HepG2 (cell line): ENCODE results near the gene NXPE4. TPM values are rescaled to one million over a fixed set of nuclear protein-coding genes. Genes with fewer than 3 reads are reported as not detected.

ENCODE experiments used
- ATAC-seq: fragments of 200-7000 bp; cut with Tn5 transposase; 3 replicates; pipeline ENCODE4 v1.9.1; 2020; ENCODE audit warnings: mild to moderate bottlenecking, moderate library complexity
- BruUV-seq: library from RNA; stranded (reverse); fragments of 400-500 nt; replicated peaks from 2 replicates; lab custom pipeline; 2021; lab: Mats Ljungman, UMichigan
- CTCF ChIA-PET: fragments of 300-600 bp; formaldehyde crosslinking; extraction: SDS; loops from one replicate; lab custom pipeline; 2021; ENCODE audit warnings: low total read pairs, inconsistent platforms, low intra/inter-chr PET ratio; lab: Yijun Ruan, JAX
- POLR2A ChIA-PET: fragments of 350-600 bp; sonication (Branson Sonifier 250); formaldehyde crosslinking; loops from one replicate; lab custom pipeline; 2020; ENCODE audit warnings: antibody characterized with exemption, inconsistent platforms; lab: Yijun Ruan, JAX
- DNase-seq: peaks from one replicate; pipeline ENCODE4 v3.0.0-alpha.2; 2015; ENCODE audit warnings: low spot score
- FAIRE-seq: peaks from 3 replicates; lab custom pipeline; 2011; peaks lifted over from hg19 to GRCh38; lab: Jason Lieb, UNC
- H2AFZ ChIP-seq: one replicate; pipeline ENCODE4 v1.6.1; 2011; ENCODE audit warnings: low read length, inconsistent platforms
- H3K27ac ChIP-seq: fragments of 300-600 bp; 3 replicates; pipeline ENCODE4 v1.8.0; 2011; ENCODE audit warnings: mixed run types, mild to moderate bottlenecking, mixed read lengths, low read length, inconsistent platforms; ENCODE audit not compliant: insufficient read depth; ENCODE audit errors: extremely low read length
- H3K27me3 ChIP-seq, 2 experiments: fragments of 200-600 bp in 1 of 2; 2 replicates in 1 of 2; 3 replicates in 1 of 2; pipeline versions ENCODE4 v1.6.0 to v1.8.0; 2011; ENCODE audit warnings: low read length in 2 of 2, mild to moderate bottlenecking in 2 of 2, moderate library complexity in 2 of 2, inconsistent platforms in 1 of 2; ENCODE audit not compliant: insufficient read depth in 2 of 2, control insufficient read depth in 1 of 2
- H3K36me3 ChIP-seq, 2 experiments: fragments of 200-600 bp in 1 of 2; replicated peaks in 1 of 2; 2 replicates in 1 of 2; 3 replicates in 1 of 2; pipeline versions ENCODE4 v1.5.1 to v1.8.0; 2011; ENCODE audit warnings: low read length in 2 of 2, inconsistent platforms in 1 of 2; ENCODE audit not compliant: insufficient read depth in 2 of 2, control insufficient read depth in 1 of 2
- H3K4me1 ChIP-seq: 2 replicates; pipeline ENCODE4 v1.5.1; 2012; ENCODE audit warnings: low read length, inconsistent platforms; ENCODE audit not compliant: insufficient read depth
- H3K4me2 ChIP-seq: 2 replicates; pipeline ENCODE4 v1.6.0; 2011; ENCODE audit warnings: low read depth, low read length, inconsistent platforms
- H3K4me3 ChIP-seq, 3 experiments: fragments of 200-600 bp in 1 of 3; sonication (generic), shearing (Covaris generic) in 1 of 3; replicated peaks in 1 of 3; 2 replicates each; pipeline ENCODE4 v1.5.1; 2011 to 2016; ENCODE audit warnings: low read length in 3 of 3, inconsistent platforms in 2 of 3, low read depth in 2 of 3, mild to moderate bottlenecking in 2 of 3, control low read depth in 1 of 3, mixed read lengths in 1 of 3; ENCODE audit not compliant: insufficient read depth in 1 of 3
- H3K79me2 ChIP-seq: one replicate; pipeline ENCODE4 v1.6.1; 2011; ENCODE audit warnings: low read length, inconsistent platforms; ENCODE audit not compliant: insufficient read depth
- H3K9ac ChIP-seq: 2 replicates; pipeline ENCODE4 v1.6.0; 2011; ENCODE audit warnings: mild to moderate bottlenecking, low read depth, low read length, inconsistent platforms; ENCODE audit not compliant: insufficient read depth
- H3K9me3 ChIP-seq: 2 replicates; pipeline ENCODE4 v1.5.1; 2012; ENCODE audit warnings: mild to moderate bottlenecking, low read length
- H4K20me1 ChIP-seq: 2 replicates; pipeline ENCODE4 v1.6.0; 2011; ENCODE audit warnings: inconsistent platforms, mild to moderate bottlenecking, low read length, moderate library complexity; ENCODE audit not compliant: insufficient read depth
- ARHGAP35 ChIP-seq: sonication (generic); formaldehyde crosslinking; IDR thresholded peaks from 2 replicates; pipeline ENCODE4 v1.9.0; 2022; ENCODE audit warnings: mild to moderate bottlenecking, inconsistent platforms, moderate library complexity, missing genetic modification reagents, borderline replicate concordance
- CBX2 ChIP-seq, 2 experiments: fragments of 200-600 bp in 1 of 2; sonication (generic); formaldehyde crosslinking in 1 of 2; IDR thresholded peaks; 2 replicates each; pipeline versions ENCODE4 v1.7.0 to v1.8.1; 2018 to 2022; ENCODE audit warnings: low read depth in 2 of 2, low read length in 1 of 2, mild to moderate bottlenecking in 1 of 2, missing genetic modification reagents in 1 of 2
- EEA1 ChIP-seq: sonication (generic); formaldehyde crosslinking; IDR thresholded peaks from 2 replicates; pipeline ENCODE4 v1.5.1; 2020; ENCODE audit warnings: mild to moderate bottlenecking, missing genetic modification reagents, borderline replicate concordance
- GABPA ChIP-seq, 2 experiments: IDR thresholded peaks; 2 replicates each; pipeline ENCODE4 v1.6.1; 2011 to 2016; ENCODE audit warnings: low read depth in 2 of 2, low read length in 1 of 2, missing biosample characterization in 1 of 2, missing genetic modification characterization in 1 of 2
- IKZF4 ChIP-seq: sonication (generic); formaldehyde crosslinking; IDR thresholded peaks from 2 replicates; pipeline ENCODE4 v1.5.1; 2020; ENCODE audit warnings: borderline replicate concordance, mild to moderate bottlenecking, low read depth, missing genetic modification reagents; ENCODE audit errors: not compliant biosample characterization
- PAWR ChIP-seq: sonication (generic); formaldehyde crosslinking; IDR thresholded peaks from 2 replicates; pipeline ENCODE4 v1.4.0; 2020; ENCODE audit warnings: missing genetic modification reagents, mild to moderate bottlenecking, borderline replicate concordance
- RFX1 ChIP-seq: fragments of 450-650 bp; IDR thresholded peaks from 2 replicates; pipeline ENCODE4 v1.6.1; 2017
- ZBTB20 ChIP-seq: sonication (generic); formaldehyde crosslinking; IDR thresholded peaks from 2 replicates; pipeline ENCODE4 v1.8.1; 2023; ENCODE audit warnings: missing genetic modification reagents, low read depth, mild to moderate bottlenecking, borderline replicate concordance
- ZBTB8A ChIP-seq: sonication (generic); formaldehyde crosslinking; IDR thresholded peaks from 2 replicates; pipeline ENCODE4 v1.4.0; 2020; ENCODE audit warnings: mild to moderate bottlenecking, low read depth, missing genetic modification reagents, borderline replicate concordance
- ZC3H13 ChIP-seq: sonication (generic); formaldehyde crosslinking; IDR thresholded peaks from 2 replicates; pipeline ENCODE4 v1.8.1; 2023; ENCODE audit warnings: mild to moderate bottlenecking, missing genetic modification reagents, moderate library complexity
- ZNF484 ChIP-seq: sonication (generic); formaldehyde crosslinking; IDR thresholded peaks from 2 replicates; pipeline ENCODE4 v1.5.1; 2020; ENCODE audit warnings: mild to moderate bottlenecking, low read depth, missing genetic modification reagents, borderline replicate concordance
- WGBS: methylation state at CpG from one replicate; pipeline ENCODE4 v1.1.6; 2017; ENCODE audit warnings: low lambda C conversion rate; 5-methylcytosine and 5-hydroxymethylcytosine counted together
- in situ Hi-C: cut with HindIII; loops from 2 replicates; pipeline ENCODE4 v1.10.0; 2017; ENCODE audit warnings: low pct_unique_long_range_greater_than_20kb; ENCODE audit not compliant: extremely low pct_ligation_motif_present
- intact Hi-C: fragments of 100-400 bp; cut with micrococcal nuclease; formaldehyde crosslinking; loops from one replicate; pipeline ENCODE4 v1.10.0; 2022; ENCODE audit not compliant: unreplicated experiment
- polyA plus RNA-seq, 8 experiments: library from polyadenylated mRNA; depleted of rRNA in 3 of 8; stranded (reverse) in 7 of 8; unstranded in 1 of 8; fragments of >200 nt; fragmentation: Illumina TruSeq in 4 of 8; extraction: Trizol in 4 of 8; gene quantifications; 2 replicates each; pipeline versions ENCODE4 v1.2.1 to v1.2.3, GENCODE V29; 2011 to 2016; ENCODE audit warnings: low read depth in 4 of 8, missing spikeins in 1 of 8, mixed read lengths in 1 of 8; ENCODE audit not compliant: insufficient read depth in 1 of 8
- total RNA-seq, 5 experiments: library from RNA; depleted of rRNA; stranded (reverse); fragments of >200 nt; fragmentation: Illumina TruSeq; extraction: Trizol; gene quantifications; 2 replicates each; pipeline ENCODE4 v1.2.3, GENCODE V29; 2016; ENCODE audit warnings: low read depth in 1 of 5
- TF ChIP-seq, protein P1 (sequence below): sonication (generic); formaldehyde crosslinking; IDR thresholded peaks from 2 replicates; pipeline ENCODE4 v1.4.0; 2020; ENCODE audit warnings: missing genetic modification reagents, mild to moderate bottlenecking, borderline replicate concordance

NXPE4 gene
- total and polyA plus RNA-seq, 2 of the 13 experiments (the other 11 are each of a cell fraction or from before 2014, with no cell fraction given), result not detected

DNA sequence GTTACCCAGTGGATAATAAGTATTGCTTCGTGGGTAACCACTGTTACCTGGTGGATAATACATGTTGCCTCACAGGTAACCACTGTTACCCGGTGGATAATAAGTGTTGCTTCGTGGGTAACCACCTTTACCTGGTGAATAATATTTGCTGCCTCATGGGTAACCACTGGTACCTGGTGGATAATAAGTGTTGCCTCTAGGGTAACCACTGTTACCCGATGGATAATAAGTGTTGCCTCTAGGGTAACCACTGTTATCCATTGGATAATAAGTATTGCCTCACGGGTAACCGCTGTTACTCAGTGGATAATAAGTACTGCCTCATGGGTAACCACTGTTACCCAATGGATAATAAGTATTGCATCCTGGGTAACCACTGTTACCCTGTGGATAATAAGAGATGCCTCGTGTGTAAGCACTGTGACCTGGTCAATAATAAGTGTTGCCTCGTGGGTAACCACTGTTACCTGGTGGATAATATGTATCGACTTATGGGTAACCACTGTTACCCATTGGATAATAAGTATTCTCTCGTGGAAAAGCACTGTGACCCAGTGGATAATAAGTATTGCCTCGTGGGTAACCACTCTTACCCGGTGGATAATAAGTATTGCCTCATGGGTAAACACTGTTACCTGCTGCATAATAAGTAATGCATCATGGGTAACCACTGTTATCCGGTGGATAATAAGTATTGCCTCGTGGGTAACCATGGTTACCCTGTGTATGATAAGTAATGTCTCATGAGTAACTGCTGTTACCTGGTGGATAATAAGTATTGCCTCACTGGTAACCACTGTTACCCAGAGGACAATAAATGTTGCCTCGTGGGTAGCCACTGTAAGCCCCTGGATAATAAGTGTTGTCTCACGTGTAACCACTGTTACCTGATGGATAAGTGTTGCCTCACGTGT is 20.1 kb upstream of the NXPE4 start:
- Histone ChIP-seq H3K27me3 (no peaks in the 10 kb centered on the region), H3K79me2 (no peaks in the 10 kb centered on the region), H3K9me3 (peaks cover 100% of the 10 kb centered on the region), H3K36me3 (no peaks in the 10 kb centered on the region), H3K27ac (no peak overlapping the region), H3K9ac (no peak overlapping the region), H3K4me1 (no peaks in the 10 kb centered on the region), H3K4me2 (no peak overlapping the region), H3K4me3 (no peak overlapping the region), H2AFZ (no peak overlapping the region), H4K20me1 (no peaks in the 10 kb centered on the region)
- no peak for ATAC-seq
- intact Hi-C loops (no loop called here), in situ Hi-C loops (no loop called here)
- 25% methylated on average over 17 of the region's 17 CpGs for WGBS
- POLR2A ChIA-PET, result no interaction called here
- FAIRE-seq, result no peak
- DNase-seq, result no peak
- CTCF ChIA-PET, result no interaction called here
- TF ChIP-seq PAWR (CRISPR knock-in tag) (no peak), ARHGAP35 (CRISPR knock-in tag) (no peak), RFX1 (peak; percentile 24; the same call in 1 of the 2 replicates)
- no TSS peak for BruUV-seq

- POLR2A ChIA-PET, result no interaction called here
- no peak overlapping the region for H3K9ac ChIP-seq
- TF ChIP-seq, protein P1, sequence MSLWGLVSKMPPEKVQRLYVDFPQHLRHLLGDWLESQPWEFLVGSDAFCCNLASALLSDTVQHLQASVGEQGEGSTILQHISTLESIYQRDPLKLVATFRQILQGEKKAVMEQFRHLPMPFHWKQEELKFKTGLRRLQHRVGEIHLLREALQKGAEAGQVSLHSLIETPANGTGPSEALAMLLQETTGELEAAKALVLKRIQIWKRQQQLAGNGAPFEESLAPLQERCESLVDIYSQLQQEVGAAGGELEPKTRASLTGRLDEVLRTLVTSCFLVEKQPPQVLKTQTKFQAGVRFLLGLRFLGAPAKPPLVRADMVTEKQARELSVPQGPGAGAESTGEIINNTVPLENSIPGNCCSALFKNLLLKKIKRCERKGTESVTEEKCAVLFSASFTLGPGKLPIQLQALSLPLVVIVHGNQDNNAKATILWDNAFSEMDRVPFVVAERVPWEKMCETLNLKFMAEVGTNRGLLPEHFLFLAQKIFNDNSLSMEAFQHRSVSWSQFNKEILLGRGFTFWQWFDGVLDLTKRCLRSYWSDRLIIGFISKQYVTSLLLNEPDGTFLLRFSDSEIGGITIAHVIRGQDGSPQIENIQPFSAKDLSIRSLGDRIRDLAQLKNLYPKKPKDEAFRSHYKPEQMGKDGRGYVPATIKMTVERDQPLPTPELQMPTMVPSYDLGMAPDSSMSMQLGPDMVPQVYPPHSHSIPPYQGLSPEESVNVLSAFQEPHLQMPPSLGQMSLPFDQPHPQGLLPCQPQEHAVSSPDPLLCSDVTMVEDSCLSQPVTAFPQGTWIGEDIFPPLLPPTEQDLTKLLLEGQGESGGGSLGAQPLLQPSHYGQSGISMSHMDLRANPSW (CRISPR knock-in tag), result no peak
- TF ChIP-seq ZNF484 (CRISPR knock-in tag) (no peak), ZBTB8A (CRISPR knock-in tag) (no peak), ZBTB20 (no peak), CBX2 (IDR thresholded peaks at IDR 0.05; ENCODE audit: low read depth, low read length) (no peak), CBX2 (CRISPR knock-in tag; IDR thresholded peaks at IDR 0.05; ENCODE audit: low read depth) (no peak), GABPA (IDR thresholded peaks at IDR 0.05; ENCODE audit: low read depth, low read length) (no peak), GABPA (CRISPR knock-in tag; IDR thresholded peaks at IDR 0.05; ENCODE audit: low read depth) (no peak), EEA1 (CRISPR knock-in tag) (no peak), IKZF4 (CRISPR knock-in tag) (no peak), ZC3H13 (CRISPR knock-in tag) (no peak)
Measured at GRCh38 chr11:114614127-114614720, 18.6 kb upstream of the NXPE4 start.

More at GRCh38 chr11:114614127-114614720, 18.6 kb upstream of the NXPE4 start:
- BruUV-seq, result no TSS peak
- H3K4me1 ChIP-seq, result no peaks in the 10 kb centered on the region
- H3K4me2 ChIP-seq, result no peak overlapping the region
- WGBS, result 12% methylated on average over 5 of the region's 11 CpGs
- DNase-seq (no peak), ATAC-seq (no peak), FAIRE-seq (no peak)
- H3K27me3 ChIP-seq, result no peaks in the 10 kb centered on the region
- peaks cover 100% of the 10 kb centered on the region for H3K9me3 ChIP-seq
- intact Hi-C loops, result no loop called here
- CTCF ChIA-PET, result no interaction called here
- no peaks in the 10 kb centered on the region for H3K79me2 ChIP-seq
- no peak overlapping the region for H3K27ac ChIP-seq
- H3K4me3 ChIP-seq, result no peak overlapping the region
- no peak overlapping the region for H2AFZ ChIP-seq
- no peaks in the 10 kb centered on the region for H4K20me1 ChIP-seq
- in situ Hi-C loops, result no loop called here
- no peaks in the 10 kb centered on the region for H3K36me3 ChIP-seq
